MM.1S (cell line): ENCODE measurements around the gene PSMB9.
"Not testable (repeated sequence)": the region's sequence is repeated elsewhere in the genome, so short reads cannot be mapped to it uniquely, and the experiment has no call there.

Experiments
- EZH2 ChIP-seq: fragments of 300-600 bp; sonication (generic); optimal IDR thresholded peaks from 2 replicates; pipeline ENCODE3; 2017; ENCODE audit warnings: low read depth, mild to moderate bottlenecking, antibody characterized with exemption, low read length, mixed read lengths
- TF ChIP-seq, protein P1 (sequence below): fragments of 300-600 bp; sonication (generic); IDR thresholded peaks from 2 replicates; pipeline ENCODE4 v1.5.1; 2016; ENCODE audit warnings: antibody characterized with exemption, low read length, mixed read lengths

DNA sequence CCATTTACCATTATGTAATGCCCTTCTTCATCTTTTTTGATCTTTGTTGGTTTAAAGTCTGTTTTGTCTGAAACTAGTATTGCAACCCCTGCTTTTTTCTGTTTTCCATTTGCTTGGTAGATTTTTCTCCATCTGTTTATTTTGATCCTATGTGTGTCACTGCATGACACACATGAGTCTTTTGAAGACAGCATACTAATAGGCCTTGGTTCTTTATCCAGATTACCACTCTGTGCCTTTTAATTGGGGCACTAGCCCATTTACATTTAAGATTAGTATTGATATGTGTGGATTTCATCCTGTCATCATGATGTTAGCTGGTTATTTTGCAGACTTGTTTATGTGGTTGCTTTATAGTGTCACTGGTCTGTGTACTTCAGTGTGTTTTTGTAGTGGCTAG, 48.6 kb upstream of the PSMB9 start:
- TF ChIP-seq, protein P1, sequence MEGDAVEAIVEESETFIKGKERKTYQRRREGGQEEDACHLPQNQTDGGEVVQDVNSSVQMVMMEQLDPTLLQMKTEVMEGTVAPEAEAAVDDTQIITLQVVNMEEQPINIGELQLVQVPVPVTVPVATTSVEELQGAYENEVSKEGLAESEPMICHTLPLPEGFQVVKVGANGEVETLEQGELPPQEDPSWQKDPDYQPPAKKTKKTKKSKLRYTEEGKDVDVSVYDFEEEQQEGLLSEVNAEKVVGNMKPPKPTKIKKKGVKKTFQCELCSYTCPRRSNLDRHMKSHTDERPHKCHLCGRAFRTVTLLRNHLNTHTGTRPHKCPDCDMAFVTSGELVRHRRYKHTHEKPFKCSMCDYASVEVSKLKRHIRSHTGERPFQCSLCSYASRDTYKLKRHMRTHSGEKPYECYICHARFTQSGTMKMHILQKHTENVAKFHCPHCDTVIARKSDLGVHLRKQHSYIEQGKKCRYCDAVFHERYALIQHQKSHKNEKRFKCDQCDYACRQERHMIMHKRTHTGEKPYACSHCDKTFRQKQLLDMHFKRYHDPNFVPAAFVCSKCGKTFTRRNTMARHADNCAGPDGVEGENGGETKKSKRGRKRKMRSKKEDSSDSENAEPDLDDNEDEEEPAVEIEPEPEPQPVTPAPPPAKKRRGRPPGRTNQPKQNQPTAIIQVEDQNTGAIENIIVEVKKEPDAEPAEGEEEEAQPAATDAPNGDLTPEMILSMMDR = not testable (repeated sequence)
- TF ChIP-seq EZH2 = not testable (repeated sequence)
